Mesendoderm (in vitro differentiated cells): ENCODE measurements around the gene OLFM1.

Experiments
- DNase-seq: peaks from one replicate; pipeline ENCODE4 v3.0.0; 2013
- H2AK5ac ChIP-seq: 2 replicates; pipeline ENCODE4 v1.6.1; 2013; ENCODE audit warnings: low read length, inconsistent platforms
- H2BK120ac ChIP-seq: 2 replicates; pipeline ENCODE4 v1.6.1; 2013; ENCODE audit warnings: low read depth, mild to moderate bottlenecking, low read length, moderate library complexity, mixed read lengths
- H2BK15ac ChIP-seq: replicated peaks from 2 replicates; pipeline ENCODE4 v1.6.1; 2013; ENCODE audit warnings: low read depth, mild to moderate bottlenecking, moderate library complexity
- H2BK5ac ChIP-seq: 2 replicates; pipeline ENCODE4 v1.6.1; 2013; ENCODE audit warnings: low read length, inconsistent platforms
- H3K18ac ChIP-seq: 2 replicates; pipeline ENCODE4 v1.6.1; 2013; ENCODE audit warnings: mild to moderate bottlenecking, low read length, mixed read lengths
- H3K23ac ChIP-seq: one replicate; pipeline ENCODE4 v1.6.1; 2013; ENCODE audit warnings: low read length
- H3K27ac ChIP-seq: 2 replicates; pipeline ENCODE4 v1.5.1; 2013; ENCODE audit warnings: low read depth, mild to moderate bottlenecking, inconsistent platforms, low read length, moderate library complexity
- H3K27me3 ChIP-seq: 2 replicates; pipeline ENCODE4 v1.6.1; 2013; ENCODE audit warnings: low read length, control low read depth, mild to moderate bottlenecking, inconsistent platforms; ENCODE audit not compliant: insufficient read depth, poor library complexity
- H3K36me3 ChIP-seq: 2 replicates; pipeline ENCODE4 v1.6.1; 2013; ENCODE audit warnings: low read length, inconsistent platforms; ENCODE audit not compliant: control insufficient read depth, insufficient read depth
- H3K4ac ChIP-seq: one replicate; pipeline ENCODE4 v1.6.1; 2013; ENCODE audit warnings: low read depth, mild to moderate bottlenecking, low read length, moderate library complexity
- H3K4me1 ChIP-seq: 2 replicates; pipeline ENCODE4 v1.6.1; 2013; ENCODE audit warnings: low read depth, low read length, inconsistent platforms; ENCODE audit not compliant: control insufficient read depth
- H3K4me2 ChIP-seq: 2 replicates; pipeline ENCODE4 v1.6.1; 2013; ENCODE audit warnings: low read length
- H3K4me3 ChIP-seq: 2 replicates; pipeline ENCODE4 v1.5.1; 2013; ENCODE audit warnings: mild to moderate bottlenecking, low read length
- H3K56ac ChIP-seq: one replicate; pipeline ENCODE4 v1.6.1; 2013; ENCODE audit warnings: low read length
- H3K79me1 ChIP-seq: 2 replicates; pipeline ENCODE4 v1.6.1; 2013; ENCODE audit warnings: low read length, inconsistent platforms
- H3K79me2 ChIP-seq: 2 replicates; pipeline ENCODE4 v1.6.1; 2013; ENCODE audit warnings: mild to moderate bottlenecking, low read length; ENCODE audit not compliant: control insufficient read depth, insufficient read depth
- H3K9ac ChIP-seq: 2 replicates; pipeline ENCODE4 v1.6.1; 2013; ENCODE audit warnings: low read length, inconsistent platforms
- H4K5ac ChIP-seq: one replicate; pipeline ENCODE4 v1.6.1; 2013; ENCODE audit warnings: low read length
- H4K8ac ChIP-seq: one replicate; pipeline ENCODE4 v1.6.1; 2013; ENCODE audit warnings: low read depth, mild to moderate bottlenecking, control low read depth, low read length, moderate library complexity
- WGBS: extraction: QIAGEN DNeasy Blood & Tissue Kit; methylation state at CpG from one replicate; pipeline ENCODE4 v1.1.7; 2013; ENCODE audit warnings: low lambda C conversion rate, missing lambda C conversion rate; ENCODE audit not compliant: insufficient coverage; ENCODE audit errors: extremely low coverage; 5-methylcytosine and 5-hydroxymethylcytosine counted together

OLFM1 gene

GRCh38 chr9:135101926-135102325, 14.5 kb downstream of the OLFM1 start:
- no peak overlapping the region for H2BK120ac ChIP-seq
- H3K4me3 ChIP-seq: no peak overlapping the region
- H2BK15ac ChIP-seq: no peak overlapping the region
- no peaks in the 10 kb centered on the region for H3K27me3 ChIP-seq
- no peaks in the 10 kb centered on the region for H3K4me1 ChIP-seq
- H3K9ac ChIP-seq: no peak overlapping the region
- H3K18ac ChIP-seq: no peak overlapping the region
- H3K36me3 ChIP-seq: no peaks in the 10 kb centered on the region
- no peak overlapping the region for H3K56ac ChIP-seq
- H3K23ac ChIP-seq: no peak overlapping the region
- no peak overlapping the region for H2BK5ac ChIP-seq
- no peak overlapping the region for H4K8ac ChIP-seq
- no peak overlapping the region for H2AK5ac ChIP-seq
- H3K79me2 ChIP-seq: no peaks in the 10 kb centered on the region
- no CpG with 5 or more reads among the region's 8 CpGs for WGBS
- H3K79me1 ChIP-seq: no peaks in the 10 kb centered on the region
- no peak overlapping the region for H3K27ac ChIP-seq
- no peak overlapping the region for H3K4me2 ChIP-seq
- DNase-seq: no peak
- no peak overlapping the region for H4K5ac ChIP-seq
- H3K4ac ChIP-seq: no peak overlapping the region

GRCh38 chr9:135102331-135102730, 14.9 kb downstream of the OLFM1 start:
- no peaks in the 10 kb centered on the region for H3K36me3 ChIP-seq
- no peak overlapping the region for H3K23ac ChIP-seq
- no peak overlapping the region for H4K5ac ChIP-seq
- H3K79me1 ChIP-seq: no peaks in the 10 kb centered on the region
- WGBS: no CpG with 5 or more reads among the region's 12 CpGs
- no peaks in the 10 kb centered on the region for H3K79me2 ChIP-seq
- H2BK5ac ChIP-seq: no peak overlapping the region
- H2BK120ac ChIP-seq: no peak overlapping the region
- no peak overlapping the region for H2AK5ac ChIP-seq
- no peak overlapping the region for H3K18ac ChIP-seq
- H3K27me3 ChIP-seq: no peaks in the 10 kb centered on the region
- H3K4me3 ChIP-seq: no peak overlapping the region
- H3K56ac ChIP-seq: no peak overlapping the region
- H3K27ac ChIP-seq: no peak overlapping the region
- no peak overlapping the region for H2BK15ac ChIP-seq
- no peak for DNase-seq
- no peaks in the 10 kb centered on the region for H3K4me1 ChIP-seq
- H3K4me2 ChIP-seq: no peak overlapping the region
- H3K9ac ChIP-seq: no peak overlapping the region
- no peak overlapping the region for H3K4ac ChIP-seq
- H4K8ac ChIP-seq: no peak overlapping the region

GRCh38 chr9:135103001-135103446, 15.6 kb downstream of the OLFM1 start:
- H3K79me1 ChIP-seq: no peaks in the 10 kb centered on the region
- no peak overlapping the region for H3K9ac ChIP-seq
- no peak overlapping the region for H4K8ac ChIP-seq
- H3K36me3 ChIP-seq: no peaks in the 10 kb centered on the region
- no peak overlapping the region for H3K4ac ChIP-seq
- no peak overlapping the region for H2BK5ac ChIP-seq
- no peak overlapping the region for H2BK15ac ChIP-seq
- DNase-seq: no peak
- no peak overlapping the region for H3K27ac ChIP-seq
- no peak overlapping the region for H3K23ac ChIP-seq
- no peak overlapping the region for H3K4me3 ChIP-seq
- H3K4me1 ChIP-seq: peaks cover 3% of the 10 kb centered on the region
- H3K18ac ChIP-seq: no peak overlapping the region
- no peak overlapping the region for H2AK5ac ChIP-seq
- H3K27me3 ChIP-seq: no peaks in the 10 kb centered on the region
- no peak overlapping the region for H3K4me2 ChIP-seq
- no peak overlapping the region for H2BK120ac ChIP-seq
- no CpG with 5 or more reads among the region's 9 CpGs for WGBS
- no peak overlapping the region for H4K5ac ChIP-seq
- no peak overlapping the region for H3K56ac ChIP-seq
- no peaks in the 10 kb centered on the region for H3K79me2 ChIP-seq

GRCh38 chr9:135103931-135104639, 16.6 kb downstream of the OLFM1 start:
- no peak overlapping the region for H3K4me2 ChIP-seq
- no peak overlapping the region for H2BK120ac ChIP-seq
- no peak overlapping the region for H3K9ac ChIP-seq
- H3K56ac ChIP-seq: no peak overlapping the region
- H3K79me2 ChIP-seq: no peaks in the 10 kb centered on the region
- no peak for DNase-seq
- H3K27me3 ChIP-seq: no peaks in the 10 kb centered on the region
- H3K27ac ChIP-seq: no peak overlapping the region
- no peak overlapping the region for H4K5ac ChIP-seq
- no peaks in the 10 kb centered on the region for H3K36me3 ChIP-seq
- H3K79me1 ChIP-seq: no peaks in the 10 kb centered on the region
- no peak overlapping the region for H2BK5ac ChIP-seq
- no CpG with 5 or more reads among the region's 28 CpGs for WGBS
- no peak overlapping the region for H3K4me3 ChIP-seq
- H3K4me1 ChIP-seq: peaks cover 3% of the 10 kb centered on the region
- no peak overlapping the region for H3K4ac ChIP-seq
- H4K8ac ChIP-seq: no peak overlapping the region
- no peak overlapping the region for H2BK15ac ChIP-seq
- H3K23ac ChIP-seq: no peak overlapping the region
- no peak overlapping the region for H3K18ac ChIP-seq
- no peak overlapping the region for H2AK5ac ChIP-seq

GRCh38 chr9:135104761-135105160, 17.3 kb downstream of the OLFM1 start:
- Histone ChIP-seq H4K8ac (no peak overlapping the region), H3K4me3 (no peak overlapping the region), H3K9ac (no peak overlapping the region), H3K79me2 (no peaks in the 10 kb centered on the region), H3K36me3 (no peaks in the 10 kb centered on the region), H3K27ac (no peak overlapping the region), H3K18ac (no peak overlapping the region), H2BK15ac (no peak overlapping the region), H2AK5ac (no peak overlapping the region), H3K4ac (no peak overlapping the region), H2BK5ac (no peak overlapping the region), H3K4me2 (no peak overlapping the region), H3K79me1 (no peaks in the 10 kb centered on the region), H3K4me1 (peaks cover 3% of the 10 kb centered on the region), H3K56ac (no peak overlapping the region), H3K23ac (no peak overlapping the region), H2BK120ac (no peak overlapping the region), H3K27me3 (no peaks in the 10 kb centered on the region), H4K5ac (no peak overlapping the region)
- DNase-seq: no peak
- WGBS: no CpG with 5 or more reads among the region's 12 CpGs

GRCh38 chr9:135105211-135105745, 17.8 kb downstream of the OLFM1 start:
- Histone ChIP-seq H3K79me2 (no peaks in the 10 kb centered on the region), H3K56ac (no peak overlapping the region)

More at GRCh38 chr9:135105211-135105745, 17.8 kb downstream of the OLFM1 start:
- H3K23ac ChIP-seq: no peak overlapping the region
- DNase-seq: no peak
- H3K9ac ChIP-seq: no peak overlapping the region
- H3K79me1 ChIP-seq: no peaks in the 10 kb centered on the region
- no CpG with 5 or more reads among the region's 31 CpGs for WGBS
- H2AK5ac ChIP-seq: no peak overlapping the region
- H3K36me3 ChIP-seq: no peaks in the 10 kb centered on the region
- H4K5ac ChIP-seq: no peak overlapping the region
- no peak overlapping the region for H4K8ac ChIP-seq
- peaks cover 3% of the 10 kb centered on the region for H3K4me1 ChIP-seq
- H2BK15ac ChIP-seq: no peak overlapping the region
- H3K4me3 ChIP-seq: no peak overlapping the region
- H2BK5ac ChIP-seq: no peak overlapping the region
- no peak overlapping the region for H2BK120ac ChIP-seq
- H3K4me2 ChIP-seq: no peak overlapping the region
- H3K4ac ChIP-seq: no peak overlapping the region
- H3K27me3 ChIP-seq: no peaks in the 10 kb centered on the region
- H3K18ac ChIP-seq: no peak overlapping the region
- H3K27ac ChIP-seq: no peak overlapping the region
